Mucosa of descending colon (tissue), 3 donors: ENCODE data around the gene RNF43. TPM values are rescaled to one million over a fixed set of nuclear protein-coding genes. Genes with fewer than 3 reads are reported as not detected.

Source experiments
- ATAC-seq: fragments of 200-7000 bp; cut with Tn5 transposase; one replicate; pipeline ENCODE4 v1.9.1; 2020; ENCODE audit warnings: mild to moderate bottlenecking, moderate library complexity
- DNase-seq, 3 donors: peaks; one replicate each; pipeline ENCODE4 v3.0.0-alpha.2; 2020
- H3K36me3 ChIP-seq: fragments of 200-600 bp; one replicate; pipeline ENCODE4 v1.8.0; 2021; ENCODE audit warnings: low read depth, mild to moderate bottlenecking
- H3K4me1 ChIP-seq: fragments of 200-600 bp; one replicate; pipeline ENCODE4 v1.8.0; 2021; ENCODE audit warnings: low read depth, mild to moderate bottlenecking
- H3K4me3 ChIP-seq: fragments of 200-600 bp; one replicate; pipeline ENCODE4 v1.8.0; 2021; ENCODE audit warnings: mild to moderate bottlenecking
- H3K9me3 ChIP-seq: fragments of 200-600 bp; one replicate; pipeline ENCODE4 v1.8.0; 2021; ENCODE audit warnings: mild to moderate bottlenecking
- intact Hi-C, 2 donors: fragments of 100-400 bp; cut with DNase I in 1 of 2; cut with micrococcal nuclease in 1 of 2; formaldehyde crosslinking; loops; one replicate each; pipeline versions ENCODE4 v1.11.0 to v1.11.1; 2022; cut with DNase I, micrococcal nuclease
- total RNA-seq, 3 donors: library from RNA; stranded (reverse); fragmentation: NEBNext Ultra II Directional in 2 of 3; extraction: Animal tissue kit (Norgen Biotek cat#: 25700) in 2 of 3; gene quantifications; one replicate each; pipeline versions ENCODE4 v1.2.1 to v1.2.4, GENCODE V29; 2021 to 2023
- TF ChIP-seq, protein P1 (sequence below): fragments of 200-600 bp; IDR thresholded peaks from one replicate; pipeline ENCODE4 v1.8.0; 2022; ENCODE audit warnings: antibody characterized with exemption, mild to moderate bottlenecking
- donor health status: DM: no; HTN: no; CAD: no; lungs with moderate emphysema.
- donor health status: DM: no; HTN: no; CAD: no.
- donor health status: DM: no; HTN: yes; CAD: no.

RNF43 gene
- total RNA-seq, 3 donors from 2014 or later, result 24.2 to 68.5 (median 37.7) TPM

DNA sequence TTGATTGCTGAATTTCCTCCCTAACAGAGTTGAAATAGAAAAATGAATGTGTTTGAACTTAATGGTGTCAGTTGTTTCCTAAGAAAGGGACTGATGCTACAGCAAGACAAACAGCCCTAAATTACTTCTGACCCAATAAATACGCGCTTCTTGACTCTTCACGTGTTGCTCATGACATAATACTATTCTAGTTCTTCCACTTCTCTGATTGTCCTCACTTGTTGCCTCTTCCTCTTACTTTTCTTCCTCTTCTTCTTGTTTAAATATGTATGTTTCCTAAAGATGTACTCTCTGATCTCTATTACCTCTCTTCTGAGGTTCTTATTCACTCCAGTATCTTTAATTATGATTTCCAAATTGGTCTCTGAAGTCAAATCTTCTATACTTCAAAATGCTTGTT, 32.4 kb downstream of the RNF43 start:
- no peak for DNase-seq
- ATAC-seq, result no peak

DNA sequence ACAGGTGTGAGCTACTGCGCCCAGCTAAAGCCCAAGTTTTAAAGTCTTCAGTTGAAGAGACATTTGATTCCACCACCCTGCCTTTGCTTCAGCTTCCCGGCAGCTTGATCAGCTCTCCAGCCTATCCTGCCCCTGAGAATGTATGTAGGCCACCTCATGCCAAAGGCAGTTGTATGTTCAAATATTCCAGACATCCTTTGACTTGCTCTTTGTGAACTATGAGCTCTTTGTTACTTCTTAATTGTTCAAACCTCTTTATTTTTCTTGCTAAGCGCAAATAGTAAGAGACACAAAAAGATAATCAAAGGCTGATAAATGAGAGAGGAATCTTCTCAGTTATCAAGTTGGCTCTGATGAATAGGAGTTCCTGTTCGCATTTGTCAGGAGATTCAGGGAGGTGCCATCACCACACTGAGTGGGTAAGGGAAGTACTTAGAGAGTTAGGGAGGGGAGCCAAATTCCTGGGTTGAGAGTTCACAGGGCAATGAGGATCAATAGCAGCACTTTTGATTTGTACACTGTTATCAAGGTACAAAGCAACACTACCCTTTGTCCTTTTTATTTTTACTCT, 33.4 kb downstream of the RNF43 start:
- intact Hi-C loops, result no loop called here
- peaks cover 61% of the 10 kb centered on the region for H3K4me1 ChIP-seq
- TF ChIP-seq, protein P1, sequence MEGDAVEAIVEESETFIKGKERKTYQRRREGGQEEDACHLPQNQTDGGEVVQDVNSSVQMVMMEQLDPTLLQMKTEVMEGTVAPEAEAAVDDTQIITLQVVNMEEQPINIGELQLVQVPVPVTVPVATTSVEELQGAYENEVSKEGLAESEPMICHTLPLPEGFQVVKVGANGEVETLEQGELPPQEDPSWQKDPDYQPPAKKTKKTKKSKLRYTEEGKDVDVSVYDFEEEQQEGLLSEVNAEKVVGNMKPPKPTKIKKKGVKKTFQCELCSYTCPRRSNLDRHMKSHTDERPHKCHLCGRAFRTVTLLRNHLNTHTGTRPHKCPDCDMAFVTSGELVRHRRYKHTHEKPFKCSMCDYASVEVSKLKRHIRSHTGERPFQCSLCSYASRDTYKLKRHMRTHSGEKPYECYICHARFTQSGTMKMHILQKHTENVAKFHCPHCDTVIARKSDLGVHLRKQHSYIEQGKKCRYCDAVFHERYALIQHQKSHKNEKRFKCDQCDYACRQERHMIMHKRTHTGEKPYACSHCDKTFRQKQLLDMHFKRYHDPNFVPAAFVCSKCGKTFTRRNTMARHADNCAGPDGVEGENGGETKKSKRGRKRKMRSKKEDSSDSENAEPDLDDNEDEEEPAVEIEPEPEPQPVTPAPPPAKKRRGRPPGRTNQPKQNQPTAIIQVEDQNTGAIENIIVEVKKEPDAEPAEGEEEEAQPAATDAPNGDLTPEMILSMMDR, result no peak
- no peaks in the 10 kb centered on the region for H3K9me3 ChIP-seq
- ATAC-seq, result no peak
- no peak overlapping the region for H3K4me3 ChIP-seq
- DNase-seq, result no peak
- no peaks in the 10 kb centered on the region for H3K36me3 ChIP-seq

More for the DNA sequence above, 32.4 kb downstream of the RNF43 start:
- Histone ChIP-seq H3K4me1 (peaks cover 64% of the 10 kb centered on the region), H3K36me3 (no peaks in the 10 kb centered on the region), H3K4me3 (no peak overlapping the region), H3K9me3 (no peaks in the 10 kb centered on the region)
- TF ChIP-seq, protein P1, result no peak
- intact Hi-C loops, result no loop called here

DNA sequence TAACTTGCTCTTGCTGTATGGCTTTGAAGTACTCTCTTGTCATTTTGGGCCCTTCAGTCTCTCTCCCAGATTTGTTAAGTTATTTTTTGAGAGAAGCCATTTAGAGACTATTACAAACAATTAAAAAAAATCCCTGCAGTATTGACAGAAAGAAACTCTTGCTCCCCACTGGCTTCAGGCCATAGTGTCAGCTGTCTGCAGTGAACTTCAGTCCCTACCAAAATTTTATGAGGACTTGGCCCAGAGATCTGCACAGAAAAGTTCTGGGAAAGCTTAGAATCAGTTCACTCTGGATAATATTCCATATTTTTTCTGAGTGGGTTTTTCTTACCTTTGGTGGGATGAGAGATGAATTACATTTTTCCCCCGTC, 34.5 kb downstream of the RNF43 start:
- ATAC-seq (no peak), DNase-seq (peak in 1 of 3 donors; percentile 63)
- intact Hi-C loops, result no loop called here
- Histone ChIP-seq H3K4me3 (no peak overlapping the region), H3K9me3 (no peaks in the 10 kb centered on the region), H3K36me3 (no peaks in the 10 kb centered on the region), H3K4me1 (peaks cover 62% of the 10 kb centered on the region)
- TF ChIP-seq, protein P1, result no peak

DNA sequence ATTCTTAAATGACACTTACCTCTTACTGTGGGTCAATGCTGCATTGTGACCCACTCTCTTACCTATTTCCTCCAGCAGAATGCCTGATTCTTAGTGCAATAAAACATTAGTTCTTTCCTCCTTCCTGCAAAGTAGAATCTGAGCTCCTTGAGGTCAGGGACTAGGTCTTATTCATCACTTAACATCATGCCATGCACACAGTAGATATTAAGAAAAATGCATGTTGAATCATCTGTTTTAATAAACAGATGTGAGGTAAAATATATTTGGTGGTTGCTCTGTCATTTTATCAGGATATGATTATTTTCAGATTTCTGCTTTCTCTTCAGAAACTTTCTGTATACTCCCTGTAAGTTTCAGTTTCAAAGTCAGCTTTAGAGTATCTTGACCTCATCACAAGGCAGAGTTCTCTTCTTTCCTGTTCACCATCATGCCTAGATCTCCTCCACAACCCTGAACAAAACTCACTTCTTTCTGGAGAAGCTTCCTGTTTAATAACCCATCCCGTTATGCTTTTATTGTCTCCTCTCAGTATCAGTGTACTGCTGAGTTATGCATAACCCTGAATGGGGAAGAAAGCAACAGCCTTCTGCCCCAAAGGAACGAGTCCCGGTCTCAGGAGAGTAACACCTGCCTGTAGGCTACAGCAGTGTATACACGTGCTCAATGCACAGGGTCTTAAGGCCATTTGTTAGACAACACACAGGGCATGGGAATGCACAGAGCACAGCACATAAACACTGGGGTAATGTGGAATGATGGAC, 35.0 kb downstream of the RNF43 start:
- H3K36me3 ChIP-seq, result no peaks in the 10 kb centered on the region
- no peak for DNase-seq
- H3K4me1 ChIP-seq, result peaks cover 60% of the 10 kb centered on the region
- no peak overlapping the region for H3K4me3 ChIP-seq
- H3K9me3 ChIP-seq, result no peaks in the 10 kb centered on the region
- TF ChIP-seq, protein P1, result no peak
- ATAC-seq, result peak; percentile 16
- intact Hi-C loops, result no loop called here

GRCh38 chr17:58381124-58382035, 36.0 kb downstream of the RNF43 start:
- peak in 1 of 3 donors; percentile 36 for DNase-seq
- ATAC-seq, result peak; percentile 35
- intact Hi-C loops, result no loop called here
- peaks cover 61% of the 10 kb centered on the region for H3K4me1 ChIP-seq
- no peak overlapping the region for H3K4me3 ChIP-seq
- TF ChIP-seq, protein P1, result no peak
- H3K36me3 ChIP-seq, result no peaks in the 10 kb centered on the region
- no peaks in the 10 kb centered on the region for H3K9me3 ChIP-seq
